ENCODE measurements around the gene SLCO3A1. TPM values are rescaled to one million over a fixed set of nuclear protein-coding genes. Genes with fewer than 3 reads are reported as not detected.

Gene SLCO3A1
- total RNA-seq, 1 experiment from 2014 or later = 9.1 TPM

GRCh38 chr15:91878319-91878870 lies 24.9 kb downstream of the SLCO3A1 start:
- H3K4me3 Mint-ChIP-seq = no peak overlapping the region
- no peaks in the 10 kb centered on the region for H3K27me3 Mint-ChIP-seq (ENCODE audit: low read depth)
- POLR2A ChIA-PET = interaction anchor here (0.5 kb wide), 1 partner anchor 14 kb away, joined by 4 read pairs; no protein-coding TSS in a partner anchor
- peaks cover 36% of the 10 kb centered on the region for H3K4me1 Mint-ChIP-seq
- H3K36me3 Mint-ChIP-seq = no peaks in the 10 kb centered on the region
- H3K27ac Mint-ChIP-seq = no peak overlapping the region
- TF ChIP-seq, protein P1, sequence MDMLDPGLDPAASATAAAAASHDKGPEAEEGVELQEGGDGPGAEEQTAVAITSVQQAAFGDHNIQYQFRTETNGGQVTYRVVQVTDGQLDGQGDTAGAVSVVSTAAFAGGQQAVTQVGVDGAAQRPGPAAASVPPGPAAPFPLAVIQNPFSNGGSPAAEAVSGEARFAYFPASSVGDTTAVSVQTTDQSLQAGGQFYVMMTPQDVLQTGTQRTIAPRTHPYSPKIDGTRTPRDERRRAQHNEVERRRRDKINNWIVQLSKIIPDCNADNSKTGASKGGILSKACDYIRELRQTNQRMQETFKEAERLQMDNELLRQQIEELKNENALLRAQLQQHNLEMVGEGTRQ (CRISPR knock-in tag; IDR thresholded peaks at IDR 0.05) = no peak
- TF ChIP-seq TCF7 (CRISPR knock-in tag; IDR thresholded peaks at IDR 0.05; ENCODE audit: low read depth) (no peak), PREB (CRISPR knock-in tag; IDR thresholded peaks at IDR 0.05; ENCODE audit: borderline replicate concordance) (no peak), HMGXB4 (CRISPR knock-in tag; IDR thresholded peaks at IDR 0.05) (no peak), AR (CRISPR knock-in tag; IDR thresholded peaks at IDR 0.05) (no peak), MLX (CRISPR knock-in tag; IDR thresholded peaks at IDR 0.05) (no peak), JAZF1 (CRISPR knock-in tag; IDR thresholded peaks at IDR 0.05) (no peak), MXD4 (CRISPR knock-in tag; IDR thresholded peaks at IDR 0.05; ENCODE audit: borderline replicate concordance) (no peak), FOXK1 (CRISPR knock-in tag; IDR thresholded peaks at IDR 0.05) (no peak), SOX15 (CRISPR knock-in tag; IDR thresholded peaks at IDR 0.05) (no peak), RELA (CRISPR knock-in tag; IDR thresholded peaks at IDR 0.05; ENCODE audit: borderline replicate concordance) (no peak), JUN (CRISPR knock-in tag; IDR thresholded peaks at IDR 0.05) (no peak), GTF2I (CRISPR knock-in tag; conservative IDR thresholded peaks at IDR 0.05) (no peak)
- TF ChIP-seq, protein P2, sequence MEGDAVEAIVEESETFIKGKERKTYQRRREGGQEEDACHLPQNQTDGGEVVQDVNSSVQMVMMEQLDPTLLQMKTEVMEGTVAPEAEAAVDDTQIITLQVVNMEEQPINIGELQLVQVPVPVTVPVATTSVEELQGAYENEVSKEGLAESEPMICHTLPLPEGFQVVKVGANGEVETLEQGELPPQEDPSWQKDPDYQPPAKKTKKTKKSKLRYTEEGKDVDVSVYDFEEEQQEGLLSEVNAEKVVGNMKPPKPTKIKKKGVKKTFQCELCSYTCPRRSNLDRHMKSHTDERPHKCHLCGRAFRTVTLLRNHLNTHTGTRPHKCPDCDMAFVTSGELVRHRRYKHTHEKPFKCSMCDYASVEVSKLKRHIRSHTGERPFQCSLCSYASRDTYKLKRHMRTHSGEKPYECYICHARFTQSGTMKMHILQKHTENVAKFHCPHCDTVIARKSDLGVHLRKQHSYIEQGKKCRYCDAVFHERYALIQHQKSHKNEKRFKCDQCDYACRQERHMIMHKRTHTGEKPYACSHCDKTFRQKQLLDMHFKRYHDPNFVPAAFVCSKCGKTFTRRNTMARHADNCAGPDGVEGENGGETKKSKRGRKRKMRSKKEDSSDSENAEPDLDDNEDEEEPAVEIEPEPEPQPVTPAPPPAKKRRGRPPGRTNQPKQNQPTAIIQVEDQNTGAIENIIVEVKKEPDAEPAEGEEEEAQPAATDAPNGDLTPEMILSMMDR (IDR thresholded peaks at IDR 0.05) = no peak
- TF ChIP-seq, protein P3, sequence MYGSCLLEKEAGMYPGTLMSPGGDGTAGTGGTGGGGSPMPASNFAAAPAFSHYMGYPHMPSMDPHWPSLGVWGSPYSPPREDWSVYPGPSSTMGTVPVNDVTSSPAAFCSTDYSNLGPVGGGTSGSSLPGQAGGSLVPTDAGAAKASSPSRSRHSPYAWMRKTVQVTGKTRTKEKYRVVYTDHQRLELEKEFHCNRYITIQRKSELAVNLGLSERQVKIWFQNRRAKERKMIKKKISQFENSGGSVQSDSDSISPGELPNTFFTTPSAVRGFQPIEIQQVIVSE (CRISPR knock-in tag; IDR thresholded peaks at IDR 0.05; ENCODE audit: borderline replicate concordance) = no peak
- TF ChIP-seq, protein P4, sequence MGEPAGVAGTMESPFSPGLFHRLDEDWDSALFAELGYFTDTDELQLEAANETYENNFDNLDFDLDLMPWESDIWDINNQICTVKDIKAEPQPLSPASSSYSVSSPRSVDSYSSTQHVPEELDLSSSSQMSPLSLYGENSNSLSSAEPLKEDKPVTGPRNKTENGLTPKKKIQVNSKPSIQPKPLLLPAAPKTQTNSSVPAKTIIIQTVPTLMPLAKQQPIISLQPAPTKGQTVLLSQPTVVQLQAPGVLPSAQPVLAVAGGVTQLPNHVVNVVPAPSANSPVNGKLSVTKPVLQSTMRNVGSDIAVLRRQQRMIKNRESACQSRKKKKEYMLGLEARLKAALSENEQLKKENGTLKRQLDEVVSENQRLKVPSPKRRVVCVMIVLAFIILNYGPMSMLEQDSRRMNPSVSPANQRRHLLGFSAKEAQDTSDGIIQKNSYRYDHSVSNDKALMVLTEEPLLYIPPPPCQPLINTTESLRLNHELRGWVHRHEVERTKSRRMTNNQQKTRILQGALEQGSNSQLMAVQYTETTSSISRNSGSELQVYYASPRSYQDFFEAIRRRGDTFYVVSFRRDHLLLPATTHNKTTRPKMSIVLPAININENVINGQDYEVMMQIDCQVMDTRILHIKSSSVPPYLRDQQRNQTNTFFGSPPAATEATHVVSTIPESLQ (CRISPR knock-in tag; IDR thresholded peaks at IDR 0.05) = no peak
- TF ChIP-seq, protein P5, sequence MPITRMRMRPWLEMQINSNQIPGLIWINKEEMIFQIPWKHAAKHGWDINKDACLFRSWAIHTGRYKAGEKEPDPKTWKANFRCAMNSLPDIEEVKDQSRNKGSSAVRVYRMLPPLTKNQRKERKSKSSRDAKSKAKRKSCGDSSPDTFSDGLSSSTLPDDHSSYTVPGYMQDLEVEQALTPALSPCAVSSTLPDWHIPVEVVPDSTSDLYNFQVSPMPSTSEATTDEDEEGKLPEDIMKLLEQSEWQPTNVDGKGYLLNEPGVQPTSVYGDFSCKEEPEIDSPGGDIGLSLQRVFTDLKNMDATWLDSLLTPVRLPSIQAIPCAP (CRISPR knock-in tag; IDR thresholded peaks at IDR 0.05) = no peak
- H3K9me3 Mint-ChIP-seq = no peaks in the 10 kb centered on the region
- CTCF ChIA-PET = no interaction called here
- ATAC-seq = no peak
- no peak for DNase-seq (ENCODE audit: low spot score)
